ENCODE measurements around the gene SNRNP70.

GRCh38 chr19:49120325-49120683, 35.1 kb downstream of the SNRNP70 start:
- no peak for TF ChIP-seq CTCF (IDR thresholded peaks at IDR 0.05; ENCODE audit: low read depth, low read length)
- no peak for TF ChIP-seq EZH2phosphoT487 (IDR thresholded peaks at IDR 0.05; ENCODE audit: low read depth)
